Neural progenitor cell (in vitro differentiated cells): ENCODE results near the gene PHETA1.
A peak's percentile ranks its signal among the peaks of the same experiment; 100 is the strongest.

ENCODE experiments used
- CTCF ChIP-seq: fragments of 200-600 bp; sonication (generic); IDR thresholded peaks from 2 replicates; pipeline ENCODE4 v1.5.1; 2017; ENCODE audit warnings: antibody characterized with exemption, mild to moderate bottlenecking
- EZH2 ChIP-seq: fragments of 200-600 bp; sonication (generic); IDR thresholded peaks from 2 replicates; pipeline ENCODE4 v1.6.1; 2017; ENCODE audit warnings: antibody characterized with exemption, mild to moderate bottlenecking, moderate library complexity

DNA sequence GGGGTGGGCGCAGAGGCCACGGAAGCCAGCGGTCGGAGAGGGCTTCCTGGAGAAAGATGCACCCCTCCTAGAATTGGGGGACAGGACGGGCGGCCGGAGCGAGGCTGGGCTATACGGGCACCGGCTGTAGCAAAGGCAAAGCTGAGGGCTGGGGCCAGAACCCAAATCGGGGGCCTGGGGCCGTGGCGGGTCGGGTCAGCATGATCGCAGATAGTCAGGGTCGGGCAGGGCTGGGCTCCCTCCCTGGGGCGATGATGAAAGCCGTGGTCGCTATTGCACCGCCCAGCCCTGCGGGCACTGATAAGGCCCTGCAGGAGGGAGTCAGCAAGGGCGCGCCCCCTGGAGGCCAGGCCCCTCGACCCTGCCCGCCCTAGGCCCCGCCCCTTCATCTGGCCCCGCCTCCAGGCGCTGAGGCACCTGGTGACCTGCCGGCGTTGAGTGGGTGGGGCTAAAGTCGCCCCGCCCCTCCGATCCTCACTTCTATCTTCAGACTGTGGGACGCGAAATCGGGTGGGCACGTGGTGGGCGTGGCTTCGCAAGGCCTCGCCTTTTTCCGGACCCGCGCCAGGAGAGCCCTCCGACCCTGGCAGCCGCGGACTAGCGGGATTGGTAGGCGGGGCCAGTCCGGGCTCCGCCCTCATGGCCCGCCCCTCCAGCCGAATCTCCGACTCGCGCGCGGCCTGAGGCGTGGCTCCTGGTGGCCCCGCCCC lies 36.4 kb upstream of the PHETA1 start:
- TF ChIP-seq CTCF (peak; percentile 74), EZH2 (no peak)
